NCI-H345 treated with DMSO at 0.1 percent for 48 hours (cell line): ENCODE measurements around the gene SINHCAF.

Experiments used
- DNase-seq: peaks from one replicate; lab custom pipeline; 2025; ENCODE audit not compliant: unreplicated experiment; lab: John Stamatoyannopoulos, UW

The SINHCAF gene

DNA sequence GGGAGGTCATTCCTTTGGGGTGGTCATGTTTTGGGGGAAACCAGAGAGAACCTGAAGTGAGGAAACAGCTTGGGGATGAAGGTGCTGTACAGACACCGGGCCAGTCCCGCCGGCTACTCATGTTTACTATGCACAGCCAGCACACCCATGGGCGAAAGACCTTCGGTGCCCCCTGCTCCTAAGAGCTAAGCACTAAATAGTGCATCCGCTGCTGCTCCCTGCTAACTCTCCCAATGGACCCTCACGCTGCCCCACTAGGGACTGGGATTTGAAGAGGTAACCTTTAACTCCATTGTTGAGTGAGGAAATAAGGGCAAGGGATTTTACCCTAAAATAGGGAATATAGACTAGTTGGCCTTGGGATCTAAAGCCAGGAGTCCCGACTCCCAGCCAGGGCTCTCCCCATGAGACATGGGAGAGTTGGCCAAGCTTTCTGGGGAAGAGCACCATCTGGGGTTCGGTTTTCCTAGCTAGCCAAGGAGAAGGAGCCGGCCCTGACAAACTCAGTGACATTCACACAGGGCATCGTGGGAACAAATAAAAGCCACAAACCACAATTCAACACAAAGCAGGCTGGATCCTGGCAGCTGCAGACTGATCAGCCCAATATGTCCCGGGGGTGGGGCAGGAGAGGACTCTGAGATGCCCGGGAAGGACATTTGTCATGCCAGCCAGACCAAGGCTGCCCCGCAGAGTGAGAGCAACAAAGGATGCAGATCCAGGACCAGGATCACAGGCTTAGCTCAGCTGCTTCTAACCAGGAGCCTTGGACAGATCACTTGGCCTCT lies 91.7 kb downstream of the SINHCAF start:
- no peak for DNase-seq

DNA sequence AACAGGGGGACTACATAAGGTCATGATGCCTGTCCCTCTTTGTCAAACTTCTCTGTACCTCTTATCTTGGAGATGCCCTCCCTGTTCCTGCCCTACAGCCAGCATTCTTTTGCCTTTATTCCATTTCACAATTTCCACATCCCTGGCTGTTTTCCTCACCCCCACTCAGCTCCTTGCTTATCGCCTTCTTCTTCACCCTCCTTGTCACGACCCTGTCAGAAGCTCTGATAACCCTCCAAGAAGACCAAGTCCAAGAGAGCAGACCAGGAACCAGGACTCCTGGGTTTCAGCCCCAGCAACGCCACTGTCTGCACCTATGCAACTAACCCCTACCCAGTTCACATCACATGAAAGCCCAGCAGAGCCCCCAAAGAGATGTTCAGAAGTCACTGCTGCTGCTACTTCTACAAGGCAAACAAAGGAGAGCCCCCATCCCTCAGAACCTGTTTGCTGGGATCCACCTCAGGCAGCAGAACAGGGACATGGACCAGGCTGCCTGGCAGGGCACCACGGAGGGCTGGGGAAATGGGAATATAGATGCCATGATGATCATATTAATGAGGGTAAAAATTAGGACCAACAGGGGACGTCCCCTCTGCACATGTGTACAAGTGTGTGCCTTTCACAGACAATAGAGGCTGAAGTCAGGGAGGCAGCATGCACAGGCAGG lies 92.8 kb downstream of the SINHCAF start:
- no peak for DNase-seq

DNA sequence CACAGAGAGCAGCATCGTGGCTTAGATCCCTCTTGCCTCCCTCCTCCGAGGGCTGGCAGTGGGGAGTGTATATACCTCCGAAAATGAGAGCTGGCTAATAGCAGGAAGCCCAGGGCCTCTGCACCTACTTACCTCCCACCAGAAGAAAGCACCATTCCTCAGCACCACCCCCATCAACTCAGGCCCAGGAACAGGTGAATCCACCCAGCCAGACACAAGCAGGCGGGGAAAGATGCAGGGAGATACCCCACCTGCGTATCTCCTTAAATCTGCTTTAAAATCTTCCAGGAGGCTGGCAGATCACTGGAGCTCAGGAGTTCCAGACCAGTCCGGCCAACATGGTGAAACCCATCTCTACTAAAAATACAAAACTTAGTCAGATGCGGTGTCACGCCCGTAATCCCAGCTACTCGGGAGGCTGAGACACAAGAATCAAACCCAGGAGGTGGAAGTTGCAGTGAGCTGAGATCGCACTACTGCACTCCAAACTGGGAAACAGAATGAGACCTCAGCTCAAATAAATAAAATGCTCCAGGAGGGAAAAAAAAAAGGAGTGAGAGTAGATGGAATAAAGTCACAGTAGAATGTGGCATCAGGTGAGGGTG lies 93.5 kb downstream of the SINHCAF start:
- no peak for DNase-seq

DNA sequence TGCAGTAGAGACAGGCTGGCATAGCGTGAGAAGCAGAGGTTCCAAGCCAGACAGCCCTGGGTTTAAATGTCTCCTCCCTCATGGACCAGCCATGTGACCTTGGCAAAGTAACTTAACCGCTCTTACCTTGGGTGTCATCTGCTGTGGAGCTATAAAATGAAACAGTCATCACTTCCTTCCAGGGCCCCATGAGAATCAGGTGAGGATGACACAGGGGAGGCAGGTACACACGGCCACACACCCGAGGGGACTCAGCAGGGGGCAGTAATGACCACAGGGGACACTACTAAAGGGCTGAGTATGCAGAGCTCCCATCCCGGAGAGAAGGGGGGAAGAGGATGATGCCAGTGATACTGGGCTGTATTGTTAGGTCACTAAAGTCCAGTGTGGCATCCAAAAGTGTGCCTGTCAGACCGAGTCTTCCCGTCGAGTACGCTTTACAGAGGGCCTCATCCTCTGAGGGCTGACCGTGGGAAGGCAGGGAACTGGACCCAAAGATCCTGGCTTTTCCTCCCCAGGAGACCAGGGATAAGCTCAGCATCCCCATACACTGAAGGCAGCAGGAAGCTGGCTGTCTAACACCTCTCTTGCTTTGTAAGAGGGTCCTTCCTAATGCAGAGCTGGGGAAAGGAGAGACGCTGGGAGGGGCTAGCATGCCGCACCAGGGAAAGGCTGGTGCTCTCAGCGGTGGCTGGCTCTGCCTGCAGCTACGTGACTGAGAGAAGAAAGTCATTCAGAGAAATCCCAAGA lies 94.2 kb downstream of the SINHCAF start:
- DNase-seq, result no peak
